Peyer's patch (tissue), 4 donors: ENCODE results near the gene STAMBPL1.
"Not testable (repeated sequence)": the region's sequence is repeated elsewhere in the genome, so short reads cannot be mapped to it uniquely, and the experiment has no call there.

Experiments
- POLR2A ChIP-seq, 2 donors: fragments of 450-650 bp; IDR thresholded peaks; one replicate each; pipeline ENCODE4 v1.5.1; 2017; ENCODE audit warnings: antibody characterized with exemption in 2 of 2, mild to moderate bottlenecking in 2 of 2, moderate library complexity in 2 of 2
- TF ChIP-seq, protein P1 (sequence below), 6 experiments: fragments of 450-650 bp in 4 of 6; fragments of 200-600 bp in 2 of 6; sonication (generic) in 1 of 6; IDR thresholded peaks; one replicate each; pipeline ENCODE4 v1.5.1; 2017 to 2019; ENCODE audit warnings: antibody characterized with exemption in 6 of 6, mild to moderate bottlenecking in 3 of 6, moderate library complexity in 1 of 6

DNA sequence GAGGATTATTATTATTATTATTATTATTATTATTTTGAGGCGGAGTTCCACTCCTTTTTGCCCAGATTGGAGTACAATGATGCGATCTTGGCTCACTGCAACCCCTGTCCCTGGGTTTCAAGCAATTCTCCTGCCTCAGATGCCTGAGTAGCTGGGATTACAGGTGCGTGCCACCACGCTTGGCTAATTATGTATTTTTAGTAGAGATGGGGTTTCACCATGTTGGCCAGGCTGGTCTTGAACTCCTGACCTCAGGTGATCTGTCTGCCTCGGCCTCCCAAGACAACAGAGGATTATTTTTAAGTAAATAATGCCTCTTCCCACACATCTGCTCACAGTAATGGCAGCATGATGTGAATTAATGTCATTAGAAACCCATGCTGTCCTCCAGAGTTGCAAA is 52.0 kb downstream of the STAMBPL1 start:
- TF ChIP-seq, protein P1, sequence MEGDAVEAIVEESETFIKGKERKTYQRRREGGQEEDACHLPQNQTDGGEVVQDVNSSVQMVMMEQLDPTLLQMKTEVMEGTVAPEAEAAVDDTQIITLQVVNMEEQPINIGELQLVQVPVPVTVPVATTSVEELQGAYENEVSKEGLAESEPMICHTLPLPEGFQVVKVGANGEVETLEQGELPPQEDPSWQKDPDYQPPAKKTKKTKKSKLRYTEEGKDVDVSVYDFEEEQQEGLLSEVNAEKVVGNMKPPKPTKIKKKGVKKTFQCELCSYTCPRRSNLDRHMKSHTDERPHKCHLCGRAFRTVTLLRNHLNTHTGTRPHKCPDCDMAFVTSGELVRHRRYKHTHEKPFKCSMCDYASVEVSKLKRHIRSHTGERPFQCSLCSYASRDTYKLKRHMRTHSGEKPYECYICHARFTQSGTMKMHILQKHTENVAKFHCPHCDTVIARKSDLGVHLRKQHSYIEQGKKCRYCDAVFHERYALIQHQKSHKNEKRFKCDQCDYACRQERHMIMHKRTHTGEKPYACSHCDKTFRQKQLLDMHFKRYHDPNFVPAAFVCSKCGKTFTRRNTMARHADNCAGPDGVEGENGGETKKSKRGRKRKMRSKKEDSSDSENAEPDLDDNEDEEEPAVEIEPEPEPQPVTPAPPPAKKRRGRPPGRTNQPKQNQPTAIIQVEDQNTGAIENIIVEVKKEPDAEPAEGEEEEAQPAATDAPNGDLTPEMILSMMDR (IDR thresholded peaks at IDR 0.05), result not testable (repeated sequence)
- not testable (repeated sequence) for TF ChIP-seq POLR2A (IDR thresholded peaks at IDR 0.05)
